Daoy (cell line): ENCODE data around the gene CCDC50. TPM values are rescaled to one million over a fixed set of nuclear protein-coding genes. Genes with fewer than 3 reads are reported as not detected.
A peak's percentile ranks its signal among the peaks of the same experiment; 100 is the strongest.

Experiments
- DNase-seq: peaks from one replicate; pipeline ENCODE4 v3.0.0-alpha.2; 2015; ENCODE audit warnings: low read depth
- total RNA-seq: library from RNA; depleted of rRNA; stranded (reverse); fragments of >200 nt; shearing (Covaris generic); gene quantifications from 2 replicates; pipeline ENCODE4 v1.2.3, GENCODE V29; 2014

The CCDC50 gene
- total RNA-seq, 1 experiment from 2014 or later = 151 TPM

DNA sequence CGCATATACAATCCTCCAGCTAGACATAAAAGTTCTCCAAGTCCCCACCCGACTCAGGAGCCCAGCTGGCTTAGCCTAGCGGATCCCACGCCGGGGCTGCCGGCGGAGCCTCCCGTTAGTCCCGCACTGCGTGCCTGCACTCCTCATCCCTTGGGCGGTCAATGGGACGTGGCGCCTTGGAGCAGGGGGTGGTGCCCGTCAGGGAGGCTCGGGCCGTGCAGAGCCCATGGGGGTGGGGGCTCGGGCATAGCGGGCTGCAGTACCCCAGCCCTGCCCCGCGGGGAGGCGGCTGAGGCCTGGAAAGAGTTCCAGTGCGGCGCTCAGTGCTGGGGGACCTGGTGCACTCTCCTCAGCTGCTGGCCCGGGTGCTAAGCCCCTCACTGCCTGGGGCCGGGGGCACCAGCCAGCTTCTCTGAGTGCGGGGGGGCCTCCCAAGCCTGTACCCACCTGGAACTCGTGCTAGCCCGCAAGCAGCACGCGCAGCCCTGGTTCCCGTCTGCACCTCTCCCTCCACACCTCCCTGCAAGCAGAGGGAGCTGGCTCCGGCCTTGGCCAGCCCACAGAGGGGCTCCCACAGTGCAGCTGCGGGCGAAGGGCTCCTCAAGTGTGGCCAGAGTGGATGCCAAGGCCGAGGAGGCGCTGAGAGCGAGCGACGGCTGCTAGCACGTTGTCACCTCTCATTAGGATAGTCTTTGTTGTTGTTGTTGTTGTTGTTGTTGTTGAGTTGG is 12.2 kb upstream of the CCDC50 start:
- DNase-seq = no peak

DNA sequence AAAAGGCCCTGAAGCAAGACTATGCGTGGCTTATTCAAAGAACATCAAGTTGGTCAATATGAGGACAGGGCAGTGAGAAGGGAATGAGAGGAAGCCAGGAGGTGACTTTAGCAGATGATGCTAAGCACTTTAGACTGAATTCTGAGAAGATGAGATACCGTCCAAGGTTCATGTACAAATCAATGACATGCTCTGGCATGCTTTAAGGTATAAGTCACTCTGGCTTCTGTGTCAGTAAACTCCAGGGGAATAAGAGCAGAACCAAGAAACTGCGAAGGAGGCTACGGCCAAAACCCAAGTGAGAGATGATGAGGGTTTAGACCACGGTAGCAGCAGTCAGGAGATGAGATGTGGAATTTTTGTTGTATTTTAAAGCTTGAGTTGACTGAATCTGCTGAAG is 8.9 kb upstream of the CCDC50 start:
- no peak for DNase-seq

DNA sequence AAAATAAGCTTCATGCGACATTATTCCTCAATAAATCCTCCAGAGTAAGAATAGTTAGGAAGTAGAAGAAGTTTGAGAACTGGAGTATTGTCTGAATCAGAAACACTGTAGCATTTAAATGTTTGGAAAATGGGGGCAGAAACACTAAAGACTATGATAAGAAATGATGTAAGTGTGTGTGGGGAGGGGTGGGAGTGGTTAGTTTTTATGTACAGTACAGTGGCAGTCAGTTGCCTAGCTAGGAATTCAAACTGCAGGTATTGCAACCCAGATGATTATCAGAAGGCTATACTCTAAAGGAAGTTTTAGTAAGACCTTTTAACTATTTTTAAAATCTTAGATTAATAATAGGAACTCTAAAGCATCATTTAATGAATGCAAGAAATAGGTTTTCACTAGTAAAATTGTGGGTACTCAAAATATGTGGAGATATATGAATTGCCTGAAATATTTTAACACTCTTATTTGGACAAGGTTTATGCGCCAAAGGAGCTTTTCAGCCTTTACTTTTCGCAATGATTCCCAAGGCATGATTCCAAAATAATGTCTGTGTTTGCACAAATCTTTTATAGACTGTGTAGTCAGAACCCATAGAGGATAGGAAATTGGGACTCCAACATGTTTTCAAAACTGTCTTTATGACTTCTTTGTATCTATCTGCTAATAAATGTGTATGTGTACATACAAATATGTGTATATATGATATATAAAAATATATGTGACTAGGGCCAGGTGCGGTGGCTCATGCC is 8.0 kb upstream of the CCDC50 start:
- no peak for DNase-seq

DNA sequence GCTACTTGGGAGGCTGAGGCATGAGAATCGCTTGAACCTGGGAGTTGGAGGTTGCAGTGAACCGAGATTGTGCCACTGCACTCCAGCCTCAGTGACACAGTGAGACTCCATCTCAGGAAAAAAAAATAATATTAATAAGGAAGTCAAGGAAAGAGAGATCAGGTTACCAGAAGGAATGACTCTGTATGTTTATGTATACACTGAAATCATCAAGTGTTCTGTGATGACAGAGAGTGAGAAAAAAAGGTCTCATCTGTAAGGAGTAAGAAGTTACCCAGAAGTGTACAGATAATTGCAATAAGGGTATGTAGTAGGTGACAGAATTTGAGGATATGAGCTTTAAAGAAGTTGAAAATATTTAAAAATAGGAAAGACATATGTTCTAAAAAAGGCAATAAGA is 4.3 kb upstream of the CCDC50 start:
- DNase-seq = no peak

DNA sequence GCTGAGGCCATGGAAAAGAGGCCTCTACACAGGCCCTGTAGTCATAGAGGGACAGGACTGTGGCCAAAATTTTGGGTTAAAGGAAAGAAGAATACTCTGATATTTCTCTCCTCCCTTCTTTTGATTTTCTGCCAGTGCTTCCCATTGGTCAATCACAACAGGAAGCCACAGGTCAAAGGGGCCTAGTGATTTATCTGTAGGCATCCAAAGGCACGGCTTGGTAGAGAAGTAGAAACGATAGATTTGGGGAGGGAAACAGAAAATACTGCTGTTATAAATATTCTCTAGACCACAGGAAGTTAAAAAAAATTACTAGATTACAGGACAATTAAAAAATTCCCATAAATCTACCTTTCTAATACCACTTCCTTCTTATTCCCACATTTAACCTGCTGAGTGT is 1.7 kb upstream of the CCDC50 start:
- no peak for DNase-seq

DNA sequence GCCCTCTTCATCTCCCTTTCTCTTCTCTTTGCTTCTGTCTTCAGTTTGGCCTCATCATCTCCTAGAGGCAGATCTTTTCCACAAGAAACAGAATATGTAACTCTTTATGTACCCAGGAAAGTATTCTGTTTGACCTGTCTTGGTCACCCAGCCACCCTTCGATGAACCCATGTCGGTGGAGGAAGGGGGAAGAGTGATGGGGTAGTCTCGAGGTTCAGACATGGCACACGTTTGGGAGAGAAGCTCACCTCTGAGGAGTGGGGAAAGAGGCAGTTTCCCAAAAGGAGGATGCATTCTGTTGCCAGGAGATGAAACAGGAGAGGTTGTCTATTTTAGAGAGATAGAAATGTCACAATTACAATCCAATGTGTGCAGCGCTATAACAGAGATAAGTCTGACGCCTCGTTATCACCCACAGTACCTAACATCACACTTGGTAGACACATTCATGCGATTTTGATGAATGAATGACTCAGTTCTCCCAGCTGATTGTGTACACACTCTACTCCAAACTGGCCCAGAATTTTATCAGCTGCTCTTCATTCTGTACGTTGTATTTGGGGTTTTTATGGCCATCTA is 722 bp upstream of the CCDC50 start:
- no peak for DNase-seq

DNA sequence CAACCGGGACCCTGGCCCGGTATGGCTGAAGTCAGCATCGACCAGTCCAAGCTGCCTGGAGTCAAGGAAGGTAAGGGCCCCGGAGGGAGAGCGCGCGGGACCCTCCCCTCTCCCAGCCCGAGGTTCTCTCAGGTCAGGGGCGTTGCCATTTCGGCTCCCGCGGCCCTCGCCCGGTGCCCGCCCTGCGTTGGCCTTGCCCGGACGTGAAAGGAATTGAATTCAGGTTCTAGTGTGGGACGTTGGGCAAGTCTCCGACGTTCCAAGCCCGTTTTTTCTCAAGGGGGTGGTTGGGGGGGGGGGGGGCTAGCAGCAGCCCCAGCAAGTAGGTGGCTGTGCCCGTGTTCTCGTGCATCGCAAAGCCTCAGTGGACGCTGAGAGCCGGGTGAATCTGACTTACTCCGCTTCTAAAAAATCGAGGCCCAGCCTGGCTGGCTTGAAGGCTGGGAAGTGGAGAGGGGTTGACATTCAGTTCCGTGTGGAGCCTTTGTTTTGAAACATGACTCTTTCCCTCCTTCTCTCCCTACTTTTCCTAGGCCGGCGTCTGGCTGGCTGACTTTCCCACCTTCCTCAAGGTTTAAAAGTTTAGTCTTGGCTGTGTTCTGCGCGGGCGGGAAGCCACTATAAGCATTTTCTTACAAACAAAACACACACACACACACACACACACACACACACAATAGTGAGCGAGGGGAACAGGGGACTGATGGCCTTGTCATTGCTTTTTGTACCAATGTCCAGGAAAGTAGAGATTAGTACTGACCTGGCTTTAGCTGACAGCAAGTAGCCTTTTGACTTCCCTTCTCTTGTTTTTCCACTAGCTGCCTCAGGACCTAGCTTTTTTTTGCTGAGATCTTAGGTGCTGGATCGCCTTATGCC is 698 bp downstream of the CCDC50 start, which contains the start of gene UTS2B:
Gene UTS2B (minus strand): TSS at position 873 of the 876 bp plus-strand sequence. CDS start 48,337 bp downstream, outside the sequence.
- peak; percentile 72 for DNase-seq

DNA sequence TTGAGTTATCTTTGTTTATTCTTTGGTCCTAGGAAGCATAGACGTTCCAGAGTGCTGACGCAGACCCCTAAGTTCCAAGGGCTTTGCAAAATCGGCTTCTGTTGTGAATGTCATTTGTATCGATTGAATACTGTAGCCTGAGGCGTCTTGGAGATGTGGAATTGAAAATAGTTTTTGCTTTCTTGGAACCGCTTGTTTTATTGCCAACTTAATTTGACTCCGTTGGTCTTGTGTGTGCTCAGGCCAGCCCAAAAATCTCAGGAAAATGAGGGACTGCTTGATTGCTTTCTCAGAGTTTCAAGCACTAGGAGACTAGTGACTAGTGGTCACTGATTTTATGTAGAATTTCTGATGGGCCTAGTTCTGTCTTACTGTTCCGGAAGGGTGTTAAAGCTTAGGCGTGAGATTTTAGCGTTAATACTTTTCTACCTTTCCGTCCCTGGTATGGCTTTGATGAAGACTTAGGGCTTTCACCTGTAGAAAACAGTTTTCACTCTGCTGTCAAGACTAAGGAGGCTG is 1.4 kb downstream of the CCDC50 start:
- peak; percentile 65 for DNase-seq

DNA sequence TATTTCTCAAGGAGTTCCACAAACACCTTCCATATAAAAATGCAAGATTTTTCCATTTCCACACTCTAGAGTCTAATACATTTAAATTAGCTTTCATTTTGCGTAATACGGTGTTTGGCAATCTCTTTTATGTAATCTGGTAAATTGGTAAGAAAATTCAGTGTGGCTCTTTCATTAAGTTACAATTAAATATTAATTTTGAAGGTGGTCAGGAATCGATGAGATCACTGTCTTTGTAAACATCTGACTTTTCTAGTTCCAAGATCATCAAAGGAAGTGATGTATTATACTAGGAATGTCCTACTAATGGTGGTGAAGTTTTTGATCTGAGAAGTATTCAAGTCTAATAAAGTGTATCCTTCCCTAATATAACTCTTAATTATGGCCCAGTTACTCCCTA is 2.2 kb downstream of the CCDC50 start:
- peak; percentile 20 for DNase-seq

DNA sequence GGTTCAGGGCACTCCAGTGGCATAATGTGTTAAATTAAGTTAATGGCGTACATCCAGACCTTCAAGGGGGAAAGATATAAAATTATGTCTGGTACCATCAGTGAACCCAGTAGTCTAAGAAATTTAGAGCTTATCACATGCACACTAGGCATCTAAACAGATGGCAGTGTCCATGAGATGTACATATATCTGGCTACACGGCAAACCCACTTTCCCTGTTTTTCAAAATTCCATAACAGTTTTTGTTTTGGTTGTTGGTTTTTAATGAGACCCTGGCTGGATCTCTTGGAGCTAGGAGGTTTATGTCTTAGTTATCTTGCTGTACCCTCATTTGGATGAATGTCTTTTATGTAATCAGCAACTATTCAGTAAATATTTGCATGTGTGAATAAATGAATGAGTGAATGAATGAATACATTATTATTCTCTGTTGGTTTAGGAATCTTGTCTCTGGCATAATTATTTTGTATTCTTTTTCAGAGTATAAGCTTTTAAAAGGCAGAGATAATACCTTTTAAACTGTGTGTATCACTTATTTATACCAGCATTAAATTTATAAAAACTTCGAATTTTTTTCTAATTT is 4.2 kb downstream of the CCDC50 start:
- DNase-seq = no peak

DNA sequence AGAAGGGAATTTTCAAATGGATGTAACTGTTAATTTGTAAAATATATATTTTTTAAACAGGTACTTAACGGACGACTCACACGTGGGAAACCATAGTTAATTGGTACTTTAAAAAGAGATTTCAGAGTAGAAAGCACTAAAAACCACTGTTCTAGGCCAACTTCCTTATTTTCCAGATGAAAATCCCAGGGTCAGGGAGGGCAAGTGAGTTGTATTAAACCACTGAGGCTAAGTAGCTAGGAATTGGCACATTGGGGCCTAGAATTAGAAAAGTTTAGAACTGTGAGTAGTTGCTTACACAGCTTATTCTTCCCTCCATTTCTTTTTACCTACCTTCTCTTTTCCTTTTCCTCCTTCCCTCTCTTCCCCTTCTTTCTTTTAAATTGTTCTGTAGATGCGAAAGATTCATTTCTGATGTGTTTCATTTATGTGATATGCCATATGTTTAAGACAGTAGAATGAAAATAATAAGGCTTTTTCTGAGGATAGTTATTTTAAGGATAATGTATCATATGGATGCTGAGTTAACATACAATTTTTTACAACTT is 5.2 kb downstream of the CCDC50 start:
- DNase-seq = no peak

DNA sequence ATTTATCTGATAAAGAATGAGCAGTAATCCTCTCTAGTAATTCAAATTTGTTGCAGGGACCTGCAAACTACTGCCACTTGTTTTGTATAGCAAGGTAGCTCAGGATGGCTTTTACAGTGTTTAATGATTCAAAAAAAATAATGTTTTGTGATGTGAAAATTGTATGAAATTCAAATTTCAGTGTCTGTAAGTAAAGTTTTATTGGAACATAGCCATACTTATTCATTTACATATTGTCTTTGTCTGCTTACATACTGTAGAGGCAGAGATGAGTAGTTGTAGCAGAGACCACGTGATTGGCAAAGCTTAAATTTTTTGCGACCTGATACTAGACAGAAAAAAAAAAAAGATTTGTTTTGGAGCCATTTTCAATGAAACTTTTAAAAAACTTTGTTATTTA is 7.6 kb downstream of the CCDC50 start:
- DNase-seq = no peak

DNA sequence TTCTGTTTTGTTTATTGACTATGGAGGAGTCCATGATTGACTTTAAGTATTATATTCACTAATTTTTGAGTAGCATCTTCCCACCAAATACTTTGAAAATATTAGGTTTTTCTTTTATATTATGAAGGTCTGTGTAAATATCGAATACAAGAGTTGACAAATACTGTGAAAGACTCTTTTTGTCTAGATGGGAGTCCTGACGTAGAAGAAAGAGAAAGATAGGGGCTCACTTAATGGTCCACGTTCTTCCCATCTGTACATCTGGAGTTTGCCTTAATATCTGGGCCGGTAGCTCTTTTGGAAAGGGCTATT is 8.9 kb downstream of the CCDC50 start:
- DNase-seq = no peak

DNA sequence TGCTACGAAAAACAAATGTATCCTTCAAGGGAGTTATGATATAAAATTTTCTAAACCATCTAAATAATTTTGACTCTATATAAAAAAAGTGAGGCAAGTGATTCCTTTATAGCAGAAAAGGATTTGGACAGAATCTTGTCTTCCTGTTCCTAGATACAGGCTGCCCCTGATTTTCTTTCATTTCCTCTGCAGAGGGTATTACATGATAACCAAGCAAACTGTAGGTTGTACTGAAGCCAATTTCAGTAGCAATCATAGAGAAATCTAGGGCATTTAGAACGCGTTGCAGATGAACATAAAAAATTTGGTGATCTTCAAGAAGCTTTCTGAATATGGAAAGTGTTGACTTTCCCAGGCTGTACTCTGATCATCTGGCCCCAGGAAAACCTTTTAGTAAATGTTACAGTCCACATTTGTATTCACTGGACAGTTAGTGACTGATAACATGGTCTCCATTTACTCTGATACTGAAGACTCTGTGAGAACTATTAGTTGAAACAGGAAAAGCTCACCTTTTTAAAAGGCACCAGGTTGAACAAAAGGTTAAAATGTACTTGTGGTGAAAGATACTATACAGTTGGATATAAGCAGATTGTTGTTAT is 10.2 kb downstream of the CCDC50 start:
- no peak for DNase-seq

DNA sequence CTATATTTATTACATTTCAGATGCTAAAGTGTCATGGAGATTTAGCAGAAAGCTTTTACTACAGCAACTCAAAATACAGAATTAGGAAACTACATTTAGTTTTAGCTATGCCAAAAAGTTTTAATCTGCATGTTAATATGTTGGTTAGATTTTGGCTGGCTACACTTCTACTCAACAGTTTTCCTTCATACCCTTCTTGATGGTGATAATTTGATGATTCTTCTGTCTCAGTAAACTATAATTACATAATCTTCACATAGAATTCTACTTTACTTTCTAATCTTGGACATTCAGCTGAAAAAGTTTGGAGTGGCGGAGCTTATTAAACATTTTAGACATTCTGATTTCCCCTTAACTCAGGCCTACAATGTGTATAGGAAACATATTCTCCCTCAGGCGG is 11.2 kb downstream of the CCDC50 start:
- DNase-seq = no peak

DNA sequence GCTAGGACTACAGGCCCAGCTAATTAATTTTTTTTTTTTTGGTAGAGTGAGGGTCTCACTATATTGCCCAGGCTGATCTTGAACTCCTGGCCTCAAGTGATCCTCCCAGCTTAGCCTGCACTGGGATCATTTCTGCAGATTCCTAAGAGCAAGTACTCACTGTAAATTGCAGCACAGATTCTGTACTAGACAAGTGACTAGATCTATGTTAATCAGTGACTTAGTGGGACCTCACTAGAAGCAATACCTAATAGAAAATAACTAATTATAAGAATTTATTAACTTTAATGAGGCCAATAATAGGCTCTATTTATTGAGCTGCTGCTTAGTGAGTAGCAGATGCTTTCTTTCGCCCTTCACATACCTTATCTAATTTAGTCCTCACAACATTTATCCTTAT is 11.8 kb downstream of the CCDC50 start:
- DNase-seq = no peak

DNA sequence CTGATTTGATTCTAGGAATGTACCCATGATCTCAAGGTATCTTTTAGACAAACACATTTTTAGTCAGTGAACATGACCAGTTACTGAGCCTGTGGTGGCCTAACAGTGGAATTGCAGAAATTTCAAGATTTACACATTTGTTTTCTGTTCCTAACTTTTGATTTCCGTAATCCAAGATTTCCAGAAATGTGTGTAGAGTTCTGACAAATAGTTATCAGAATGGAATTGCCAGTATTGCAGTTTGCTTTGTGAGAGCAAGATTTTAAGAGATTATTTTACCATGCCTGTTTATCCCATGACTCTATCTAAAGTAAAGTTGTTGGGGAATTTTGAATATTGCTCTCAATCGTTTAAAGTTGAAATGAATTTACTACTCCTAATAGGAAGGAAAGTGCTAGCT is 12.8 kb downstream of the CCDC50 start:
- no peak for DNase-seq

DNA sequence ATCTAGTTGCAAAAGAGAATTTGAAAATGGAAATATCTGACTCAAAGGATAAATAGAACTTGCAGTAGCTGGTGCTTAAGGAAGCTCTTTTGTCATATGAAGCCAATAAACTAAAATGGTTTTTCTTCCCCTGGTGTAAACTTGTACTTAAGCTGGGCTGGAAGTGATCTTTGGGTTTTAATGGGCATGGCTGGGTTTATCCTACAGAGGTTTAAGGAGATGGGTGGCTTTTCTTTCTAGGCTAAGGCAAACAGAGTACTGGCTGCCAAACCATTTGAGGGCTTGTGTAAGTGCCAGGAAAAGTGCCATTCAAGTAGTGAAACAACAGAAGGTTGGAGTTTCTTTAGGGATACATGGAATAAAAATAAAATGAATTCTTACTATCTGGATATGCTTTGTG is 13.2 kb downstream of the CCDC50 start:
- DNase-seq = no peak

DNA sequence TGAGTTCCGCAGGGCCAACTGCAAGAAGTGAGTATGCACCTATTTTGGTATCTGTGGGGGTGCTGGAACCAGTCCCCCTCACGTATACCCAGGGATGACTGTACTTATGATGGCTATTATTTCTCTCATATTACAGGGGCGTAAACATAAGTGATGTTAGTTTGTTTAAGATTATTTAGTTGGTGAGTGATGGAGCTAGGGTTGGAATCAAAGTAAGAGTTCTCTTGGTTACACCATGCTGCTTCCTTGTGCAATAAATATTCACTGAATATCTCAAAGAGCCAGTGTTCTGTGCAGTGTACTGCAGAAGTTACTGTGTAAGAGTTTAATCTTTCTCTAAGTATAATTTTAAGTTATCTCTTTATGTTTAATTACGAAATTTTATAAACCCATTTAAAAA is 13.9 kb downstream of the CCDC50 start:
- no peak for DNase-seq

DNA sequence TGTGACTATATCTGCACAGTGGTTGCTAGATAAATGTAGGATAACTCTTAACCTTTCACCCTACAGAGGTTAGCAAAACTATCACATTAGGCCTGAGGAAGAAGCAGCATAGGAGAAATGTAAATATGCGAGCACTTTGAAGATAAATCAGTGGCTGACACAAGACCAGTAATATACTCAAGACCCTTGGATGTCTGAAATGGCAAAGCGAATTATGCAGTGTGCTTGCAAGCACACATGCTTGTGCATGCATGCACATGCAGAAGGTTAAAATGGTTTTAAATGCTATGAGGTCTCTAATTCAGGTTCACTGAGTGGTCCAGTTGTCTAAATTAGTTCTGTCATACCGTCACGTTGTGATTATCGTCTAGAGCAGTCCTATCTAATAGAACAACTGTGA is 14.7 kb downstream of the CCDC50 start:
- no peak for DNase-seq

DNA sequence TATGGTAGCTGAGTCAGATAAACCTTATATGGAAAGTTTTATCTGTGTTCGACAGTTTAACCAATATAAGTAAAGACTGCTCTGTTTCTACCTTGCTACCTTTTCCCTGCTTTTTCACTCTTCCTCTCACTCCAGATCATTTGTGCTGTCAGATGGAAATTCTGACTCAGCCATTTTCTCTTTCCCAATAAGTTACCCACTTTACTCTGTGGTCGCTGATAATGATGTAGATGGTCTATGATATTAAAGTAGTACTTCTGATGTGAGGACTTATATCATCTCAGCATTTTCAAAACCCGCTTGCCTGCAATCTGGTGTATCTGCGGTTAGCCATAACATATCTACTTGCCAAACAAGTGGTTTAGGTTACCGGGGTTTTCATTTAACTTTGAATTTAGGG is 16.1 kb downstream of the CCDC50 start:
- peak; percentile 20 for DNase-seq
